Upper lobe of left lung (tissue), 4 donors: ENCODE data around the gene KIF21B.

Source experiments
- EP300 ChIP-seq, 4 donors: sonication (generic); formaldehyde crosslinking; IDR thresholded peaks; one replicate each; pipeline ENCODE4 v1.5.1; 2017; ENCODE audit warnings: antibody characterized with exemption in 4 of 4, control low read depth in 2 of 4
- POLR2A ChIP-seq, 4 donors: fragments of 450-650 bp; IDR thresholded peaks; one replicate each; pipeline ENCODE4 v1.5.1; 2016 to 2017; ENCODE audit warnings: antibody characterized with exemption in 4 of 4, mild to moderate bottlenecking in 2 of 4
- POLR2AphosphoS5 ChIP-seq, 2 donors: sonication (generic); formaldehyde crosslinking; IDR thresholded peaks; one replicate each; pipeline ENCODE4 v1.5.1; 2017; ENCODE audit warnings: antibody characterized with exemption in 2 of 2
- TF ChIP-seq, protein P1 (sequence below), 6 experiments: fragments of 450-650 bp in 4 of 6; fragments of 200-600 bp in 2 of 6; sonication (generic) in 2 of 6; IDR thresholded peaks; one replicate each; pipeline ENCODE4 v1.5.1; 2016 to 2019; ENCODE audit warnings: antibody characterized with exemption in 6 of 6

GRCh38 chr1:201050515-201051277, 27.2 kb upstream of the KIF21B start:
- TF ChIP-seq, protein P1, sequence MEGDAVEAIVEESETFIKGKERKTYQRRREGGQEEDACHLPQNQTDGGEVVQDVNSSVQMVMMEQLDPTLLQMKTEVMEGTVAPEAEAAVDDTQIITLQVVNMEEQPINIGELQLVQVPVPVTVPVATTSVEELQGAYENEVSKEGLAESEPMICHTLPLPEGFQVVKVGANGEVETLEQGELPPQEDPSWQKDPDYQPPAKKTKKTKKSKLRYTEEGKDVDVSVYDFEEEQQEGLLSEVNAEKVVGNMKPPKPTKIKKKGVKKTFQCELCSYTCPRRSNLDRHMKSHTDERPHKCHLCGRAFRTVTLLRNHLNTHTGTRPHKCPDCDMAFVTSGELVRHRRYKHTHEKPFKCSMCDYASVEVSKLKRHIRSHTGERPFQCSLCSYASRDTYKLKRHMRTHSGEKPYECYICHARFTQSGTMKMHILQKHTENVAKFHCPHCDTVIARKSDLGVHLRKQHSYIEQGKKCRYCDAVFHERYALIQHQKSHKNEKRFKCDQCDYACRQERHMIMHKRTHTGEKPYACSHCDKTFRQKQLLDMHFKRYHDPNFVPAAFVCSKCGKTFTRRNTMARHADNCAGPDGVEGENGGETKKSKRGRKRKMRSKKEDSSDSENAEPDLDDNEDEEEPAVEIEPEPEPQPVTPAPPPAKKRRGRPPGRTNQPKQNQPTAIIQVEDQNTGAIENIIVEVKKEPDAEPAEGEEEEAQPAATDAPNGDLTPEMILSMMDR (IDR thresholded peaks at IDR 0.05) = no peak
- no peak for TF ChIP-seq POLR2AphosphoS5 (IDR thresholded peaks at IDR 0.05)
- TF ChIP-seq EP300 (IDR thresholded peaks at IDR 0.05) = no peak
- no peak for TF ChIP-seq POLR2A (IDR thresholded peaks at IDR 0.05)
